COLO668 (cell line): ENCODE measurements around the gene GZF1.

Experiments
- DNase-seq: peaks from one replicate; lab custom pipeline; 2025; ENCODE audit not compliant: unreplicated experiment; lab: John Stamatoyannopoulos, UW

The GZF1 gene

DNA sequence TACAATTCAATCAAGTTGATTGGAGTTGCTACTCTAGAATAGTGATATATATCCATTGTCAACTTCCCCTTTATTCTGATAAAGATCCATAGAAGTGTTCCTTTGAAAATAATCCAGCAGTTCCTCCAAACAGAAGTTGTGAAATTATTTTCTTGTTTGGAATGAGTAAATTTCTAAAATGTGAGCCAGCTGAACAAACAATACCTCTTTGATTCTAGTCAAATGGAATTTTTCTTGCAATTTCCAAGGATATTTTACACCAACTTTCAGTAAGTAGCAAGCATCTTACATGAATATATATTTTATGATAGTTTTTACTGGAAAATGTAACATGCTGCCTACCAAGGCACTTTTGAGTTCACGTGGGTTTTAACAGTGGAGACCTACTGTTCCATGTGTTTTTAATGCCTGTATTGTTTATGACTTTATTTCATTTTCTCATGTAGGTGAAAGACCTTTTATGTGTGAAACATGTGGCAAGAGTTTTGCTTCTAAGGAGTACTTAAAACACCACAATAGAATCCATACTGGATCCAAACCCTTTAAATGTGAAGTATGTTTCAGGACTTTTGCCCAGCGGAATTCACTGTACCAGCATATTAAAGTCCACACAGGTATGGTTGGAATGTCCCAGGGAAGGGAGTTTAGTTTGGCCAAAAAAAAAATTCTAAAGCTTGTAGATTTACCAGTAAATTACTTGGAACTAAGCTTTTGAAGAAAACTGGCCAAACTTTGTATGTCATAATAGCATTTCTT lies 6.5 kb downstream of the GZF1 start:
- no peak for DNase-seq

DNA sequence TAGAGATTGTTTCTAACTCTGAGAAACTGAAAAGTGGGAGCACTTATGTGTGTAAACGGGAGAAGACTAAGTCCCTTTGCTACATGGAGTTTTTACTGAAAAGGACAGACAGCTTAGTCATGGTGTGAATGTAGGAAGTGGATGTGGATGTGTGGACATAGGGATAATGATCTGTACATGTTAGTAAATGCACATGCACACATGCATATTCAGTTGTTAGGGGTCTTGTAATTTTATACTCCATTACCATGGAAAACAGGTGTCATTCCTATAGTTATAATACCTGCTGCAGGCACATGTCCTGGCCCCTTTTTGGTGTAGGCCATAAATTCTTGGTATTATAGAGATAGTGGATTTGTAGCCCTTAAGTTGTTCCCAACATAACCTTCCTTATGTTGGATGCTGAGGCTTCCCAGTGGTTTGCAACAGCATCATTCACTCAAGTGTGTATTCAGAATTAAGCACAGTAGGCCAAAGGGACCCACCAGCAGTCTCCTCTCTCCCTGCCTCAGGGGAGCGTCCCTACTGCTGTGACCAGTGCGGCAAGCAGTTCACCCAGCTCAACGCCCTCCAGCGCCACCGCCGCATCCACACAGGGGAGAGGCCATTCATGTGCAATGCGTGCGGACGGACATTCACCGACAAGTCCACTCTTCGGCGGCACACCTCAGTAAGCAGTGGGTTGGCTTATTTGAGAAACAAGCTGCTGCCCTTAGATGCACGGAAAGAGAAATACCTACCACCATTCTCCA lies 7.3 kb downstream of the GZF1 start:
- DNase-seq = no peak

DNA sequence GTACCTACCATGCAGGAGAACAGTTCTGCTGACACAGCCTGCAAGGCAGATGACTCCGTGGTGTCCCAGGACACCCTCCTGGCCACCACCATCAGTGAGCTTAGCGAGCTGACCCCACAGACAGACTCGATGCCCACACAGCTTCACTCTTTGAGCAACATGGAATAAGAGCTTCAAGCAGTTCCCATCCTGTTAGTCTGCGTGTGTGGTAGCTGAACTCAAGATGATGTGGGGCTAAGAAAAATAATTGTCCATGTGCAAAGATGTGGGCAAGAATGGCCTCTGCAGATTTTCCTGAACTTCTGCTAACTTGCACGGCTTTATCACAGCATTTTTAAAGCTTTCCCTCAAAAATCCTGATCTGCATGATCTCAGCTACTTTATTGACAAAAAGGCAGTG lies 8.3 kb downstream of the GZF1 start:
- DNase-seq = no peak

DNA sequence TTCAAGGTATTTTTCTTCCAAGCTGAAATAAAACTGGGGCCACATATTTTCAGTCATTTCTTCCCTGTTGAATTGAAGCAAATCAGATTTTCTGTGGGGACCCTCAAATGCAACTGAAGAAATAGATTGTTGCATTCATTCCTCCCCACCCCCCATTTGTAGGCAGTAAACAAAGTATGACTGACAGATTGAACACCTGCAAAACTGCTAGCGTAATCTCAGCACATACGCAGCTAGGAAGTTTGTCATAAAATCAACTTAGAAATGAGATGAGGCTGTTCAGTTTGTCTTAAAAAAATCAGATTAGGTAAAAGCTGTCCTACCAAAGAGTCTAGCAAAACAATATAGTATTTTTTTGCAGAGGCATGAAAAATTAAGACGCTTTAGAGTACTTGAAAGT lies 8.9 kb downstream of the GZF1 start:
- no peak for DNase-seq

DNA sequence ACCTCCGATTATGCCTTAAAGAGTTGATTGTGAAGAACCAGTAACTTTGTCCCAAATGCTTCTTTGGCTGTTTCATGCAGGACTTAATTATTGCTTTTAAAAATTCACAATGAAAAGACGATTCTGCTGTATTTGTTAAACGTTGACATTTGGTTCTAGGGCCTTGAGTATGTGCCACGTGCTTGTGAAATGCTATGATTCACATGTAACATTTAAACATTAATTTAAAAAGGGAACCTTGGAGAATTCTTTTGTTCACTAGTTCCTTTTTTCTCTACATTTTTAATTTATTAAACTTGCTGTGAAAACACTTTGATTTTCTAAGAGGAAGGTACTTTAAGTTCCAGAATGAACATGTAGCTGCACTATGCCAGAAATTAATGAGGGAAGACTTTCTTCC lies 9.5 kb downstream of the GZF1 start:
- DNase-seq = no peak

DNA sequence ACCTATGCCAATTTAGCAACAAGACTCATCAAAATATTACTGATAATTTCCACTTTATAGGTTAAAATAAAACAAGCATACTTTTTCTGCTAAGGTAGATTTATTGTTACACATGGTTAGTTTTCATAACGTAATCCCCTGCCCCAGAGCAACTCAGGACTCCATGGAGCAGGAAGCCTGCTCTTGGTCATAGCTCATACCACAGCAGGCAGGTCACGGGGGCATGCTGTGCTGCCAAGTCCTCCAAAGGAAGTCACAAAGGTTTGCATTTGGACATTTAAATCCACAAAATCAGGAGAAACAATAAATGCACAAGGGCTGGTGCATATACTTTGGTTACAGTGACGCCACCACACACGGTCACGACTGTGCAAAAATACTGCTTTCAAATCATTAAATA lies 12.5 kb downstream of the GZF1 start:
- DNase-seq = no peak

DNA sequence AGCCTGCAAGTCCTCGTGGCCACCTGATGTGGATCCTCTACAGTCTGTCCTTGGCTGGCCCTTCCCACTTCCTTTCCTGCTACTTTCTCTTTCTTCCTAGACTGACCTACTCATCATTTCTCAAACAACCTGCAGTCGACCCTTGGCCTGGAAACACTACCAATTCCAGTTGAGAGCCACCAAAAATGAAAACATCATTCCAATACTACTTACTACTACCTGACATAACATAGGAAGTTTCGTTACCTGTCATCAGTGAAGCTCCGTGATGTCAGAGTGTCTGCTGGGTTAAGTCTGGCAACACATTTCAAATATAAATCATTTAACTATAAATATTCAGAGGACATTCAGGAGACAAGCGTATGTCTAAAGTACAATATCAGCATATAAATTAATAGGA lies 13.8 kb downstream of the GZF1 start:
- no peak for DNase-seq

DNA sequence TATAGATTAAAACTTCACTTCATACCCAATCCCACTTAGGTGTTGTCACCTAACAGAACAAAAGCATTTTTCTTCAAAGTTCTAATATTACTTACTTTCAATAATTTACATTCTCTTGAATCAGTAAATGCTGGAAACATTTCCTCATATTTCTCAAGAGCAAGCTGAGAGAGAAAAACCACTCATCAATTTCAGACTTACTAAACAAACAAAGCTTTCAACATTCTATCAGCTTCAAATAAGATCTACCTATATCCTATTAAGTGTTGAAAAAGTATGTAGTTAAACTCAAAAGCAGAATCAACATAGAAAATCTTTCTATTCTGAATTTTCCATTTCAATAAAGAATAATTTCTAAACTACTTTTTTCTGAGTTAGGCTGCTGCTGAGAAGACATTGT lies 17.8 kb downstream of the GZF1 start:
- no peak for DNase-seq

DNA sequence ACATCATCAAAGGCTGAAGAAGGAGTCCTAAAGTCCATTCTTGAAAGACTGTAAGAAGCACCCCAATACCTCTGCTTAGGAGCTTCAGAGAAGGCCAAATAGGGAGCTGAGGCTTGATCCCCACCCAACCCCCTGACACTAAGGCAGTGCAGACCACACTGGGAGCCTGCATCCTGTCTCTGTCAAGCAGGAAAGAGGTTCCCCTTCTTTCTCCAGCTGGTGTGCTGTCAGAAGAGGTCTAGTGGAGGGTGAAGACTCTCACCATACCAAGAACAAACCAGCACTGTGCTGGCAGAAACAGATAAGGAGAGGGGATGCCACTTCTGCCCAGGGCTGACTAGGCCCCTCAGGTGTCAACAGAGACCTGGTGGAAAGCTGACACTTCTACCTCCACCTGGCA lies 19.9 kb downstream of the GZF1 start:
- no peak for DNase-seq

DNA sequence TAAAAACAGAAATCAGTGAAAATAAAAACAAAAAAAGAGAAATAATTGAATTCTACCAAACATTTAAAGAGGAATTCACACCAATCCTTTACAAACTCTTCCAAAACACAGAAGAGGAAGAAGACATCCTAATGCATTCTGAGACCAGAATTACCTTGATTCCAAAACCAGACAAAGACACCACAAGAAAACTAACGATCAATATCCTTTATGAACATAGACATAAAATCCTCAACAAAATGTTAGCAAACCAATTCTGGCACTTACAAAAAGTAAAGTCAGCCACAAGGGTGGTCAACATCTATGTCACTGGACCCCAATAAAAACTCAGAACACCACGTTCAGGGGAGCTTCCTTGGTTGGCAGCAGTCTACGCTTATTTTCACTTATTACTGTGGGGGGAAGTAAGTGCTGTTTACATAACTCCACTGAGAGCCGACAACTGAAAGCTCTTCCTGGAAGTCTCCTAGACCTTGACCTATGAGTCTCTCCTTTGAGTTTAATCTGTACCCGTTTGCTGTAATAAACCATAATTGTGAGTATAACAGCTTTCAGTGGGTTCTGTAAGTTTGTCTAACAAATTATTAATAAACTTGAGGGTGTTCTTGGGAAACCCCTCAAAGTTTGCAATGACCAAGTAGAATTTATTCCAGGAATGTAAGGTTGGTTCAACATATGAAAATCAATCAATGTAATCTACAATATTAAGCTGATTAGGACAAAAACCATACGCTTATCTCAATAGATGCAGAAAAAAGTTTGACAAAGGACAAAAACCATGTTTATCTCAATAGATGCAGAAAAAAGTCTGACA lies 24.5 kb downstream of the GZF1 start:
- no peak for DNase-seq

DNA sequence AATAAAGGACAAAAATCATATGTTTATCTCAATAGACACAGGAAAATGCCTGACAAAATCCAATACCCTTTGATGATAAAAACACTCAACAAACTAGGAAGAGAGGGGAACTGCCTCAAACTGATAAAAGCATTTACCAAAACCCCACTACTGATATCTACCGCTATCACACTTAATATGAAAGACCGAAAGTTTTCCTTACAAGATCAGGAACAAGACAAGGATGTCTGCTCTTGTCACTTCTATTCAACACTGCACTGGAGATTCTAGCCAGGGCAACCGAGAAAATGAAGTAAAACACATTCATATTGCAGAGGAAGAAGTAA lies 25.1 kb downstream of the GZF1 start:
- DNase-seq = no peak

DNA sequence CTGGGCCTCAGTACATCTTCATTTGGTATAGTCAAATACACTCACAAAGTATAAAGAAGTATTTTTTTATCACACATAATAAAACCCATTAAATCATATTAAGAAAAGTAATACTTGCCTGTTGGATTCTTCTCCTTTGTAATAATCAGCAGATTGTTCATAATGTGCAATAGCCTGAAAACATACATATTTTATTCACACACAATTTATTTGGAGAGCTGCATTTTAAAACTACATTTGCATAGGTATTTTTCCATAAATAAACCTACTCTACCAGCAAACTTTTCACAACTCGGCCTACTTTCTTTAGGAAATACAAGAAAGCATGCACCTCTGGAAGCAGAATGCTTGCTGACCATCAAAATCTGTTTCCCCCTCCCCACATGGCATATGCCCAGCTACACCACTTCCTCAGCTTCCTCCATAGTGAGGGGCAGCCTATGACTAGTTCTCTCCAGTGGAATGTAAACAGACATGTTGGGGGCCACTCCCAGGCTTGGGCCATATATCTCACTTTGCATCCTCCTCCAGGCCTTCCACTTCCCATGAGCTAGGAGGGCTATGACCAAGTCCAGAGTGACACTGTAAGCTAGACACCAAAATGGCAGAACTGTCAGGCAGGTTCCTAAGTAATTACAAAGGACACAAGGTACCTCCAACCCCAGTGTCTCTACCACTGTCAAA lies 28.3 kb downstream of the GZF1 start:
- no peak for DNase-seq

DNA sequence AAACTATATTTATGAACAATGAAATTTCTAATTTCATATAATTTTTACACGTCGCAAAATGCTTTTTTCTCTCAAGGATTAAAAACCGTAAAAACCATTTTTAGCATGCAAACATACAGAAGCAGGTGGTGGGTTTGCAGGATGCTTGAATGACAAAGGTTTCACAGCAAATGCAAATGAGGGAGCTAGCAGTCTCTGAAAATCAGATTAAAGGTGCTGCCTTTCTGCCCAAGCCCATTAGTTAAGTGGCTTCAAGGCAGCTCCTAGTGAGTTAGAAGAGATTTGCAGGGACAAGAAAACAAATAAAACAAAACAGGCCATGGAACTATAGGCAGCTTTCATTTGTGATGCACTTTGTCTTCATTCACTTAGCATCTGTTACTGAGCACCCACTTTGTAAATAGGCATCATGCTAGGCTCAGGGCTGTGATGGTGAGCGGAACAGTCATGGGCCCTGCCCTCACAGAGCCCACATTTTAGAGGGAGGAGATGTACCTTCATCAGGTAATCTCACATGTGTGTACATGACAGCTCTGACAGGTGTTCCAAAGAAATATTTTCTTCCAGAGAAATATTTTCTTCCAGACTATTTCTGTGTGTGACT lies 29.8 kb downstream of the GZF1 start:
- DNase-seq = no peak

DNA sequence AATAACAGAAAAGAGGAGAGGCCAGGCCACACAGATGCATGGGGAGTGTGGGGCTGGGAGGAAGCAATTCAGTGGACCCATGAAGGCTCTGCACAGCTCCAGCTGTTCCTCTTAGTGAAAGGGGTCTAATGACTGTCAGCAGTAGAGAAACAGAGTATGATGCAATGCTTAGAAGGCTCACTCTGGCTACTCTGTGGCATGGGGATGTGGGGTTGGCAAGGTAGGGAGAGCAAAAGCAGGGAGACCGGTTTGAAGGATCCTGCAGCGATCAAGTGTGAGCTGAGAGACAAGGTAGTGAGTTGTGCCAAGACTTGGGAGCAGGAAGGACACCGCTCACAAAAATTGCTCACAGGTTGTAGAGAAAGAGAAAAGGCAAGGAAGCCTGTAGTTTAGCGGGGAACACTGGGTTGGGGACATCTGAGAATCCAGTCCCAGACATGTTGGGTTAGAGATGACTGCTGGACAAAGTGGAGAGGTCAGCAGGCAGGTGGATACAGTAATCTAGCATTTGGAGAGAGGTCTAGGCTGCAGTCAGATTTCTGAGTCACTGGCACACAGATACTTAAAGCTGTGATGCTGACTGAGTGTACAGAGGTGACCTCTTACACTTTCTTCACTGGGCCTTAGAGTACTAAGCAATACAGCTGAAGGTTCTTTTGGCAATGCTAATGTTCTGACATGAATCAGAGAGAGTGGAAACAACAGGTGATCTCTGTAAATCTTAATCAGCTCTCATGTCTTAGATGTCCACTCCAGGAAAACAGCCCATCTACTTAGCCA lies 32.2 kb downstream of the GZF1 start:
- no peak for DNase-seq

DNA sequence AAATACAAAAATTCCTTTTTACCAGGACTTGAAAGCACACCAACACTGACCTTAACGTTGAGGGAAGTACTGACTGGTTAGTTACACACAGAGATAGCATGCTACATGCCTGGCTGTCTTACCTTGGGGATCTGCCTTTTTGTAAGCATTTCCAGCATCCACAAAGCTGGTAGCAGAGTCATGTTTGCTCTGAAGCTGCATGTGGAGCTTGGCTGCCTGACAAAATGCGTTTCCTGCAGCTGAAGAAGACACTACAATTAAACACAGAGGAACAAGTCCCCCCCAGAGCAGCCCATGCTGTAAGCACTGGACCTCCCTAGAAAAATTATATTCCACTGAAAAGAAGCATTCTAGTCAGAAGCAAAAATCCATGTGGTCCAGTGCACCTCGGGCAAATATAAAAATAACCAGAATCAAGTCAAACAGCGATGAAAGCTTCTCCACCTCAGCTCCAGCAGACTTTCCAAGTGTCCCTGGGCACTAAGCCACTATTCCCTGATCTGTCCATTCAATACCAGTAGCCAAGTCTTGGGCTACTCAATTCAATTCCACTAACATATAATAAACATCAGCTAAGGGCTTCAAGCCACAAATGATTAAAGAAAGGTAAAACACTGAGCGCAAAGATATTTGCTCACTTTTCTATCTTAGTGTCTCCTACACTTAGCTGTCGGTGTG lies 35.1 kb downstream of the GZF1 start:
- DNase-seq = no peak

DNA sequence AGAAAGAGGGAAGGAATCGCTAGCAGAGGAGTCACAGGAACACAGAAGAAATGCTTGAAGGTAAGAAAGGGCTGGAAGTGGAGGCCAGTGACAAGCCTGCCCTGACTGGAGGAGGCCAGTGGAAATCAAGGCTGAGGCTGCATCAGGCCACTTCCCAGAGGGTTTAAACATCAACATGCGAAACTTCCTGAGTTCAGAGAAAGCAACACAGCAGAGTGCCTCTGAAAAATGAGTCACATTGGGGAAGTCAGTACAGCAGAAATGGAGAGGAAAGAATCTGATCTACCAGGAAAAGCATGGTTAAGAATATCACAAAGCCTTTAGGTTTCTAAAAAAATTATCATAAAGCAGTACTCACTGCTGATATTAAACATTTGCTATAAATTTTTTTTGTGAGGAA lies 36.0 kb downstream of the GZF1 start:
- DNase-seq = no peak

DNA sequence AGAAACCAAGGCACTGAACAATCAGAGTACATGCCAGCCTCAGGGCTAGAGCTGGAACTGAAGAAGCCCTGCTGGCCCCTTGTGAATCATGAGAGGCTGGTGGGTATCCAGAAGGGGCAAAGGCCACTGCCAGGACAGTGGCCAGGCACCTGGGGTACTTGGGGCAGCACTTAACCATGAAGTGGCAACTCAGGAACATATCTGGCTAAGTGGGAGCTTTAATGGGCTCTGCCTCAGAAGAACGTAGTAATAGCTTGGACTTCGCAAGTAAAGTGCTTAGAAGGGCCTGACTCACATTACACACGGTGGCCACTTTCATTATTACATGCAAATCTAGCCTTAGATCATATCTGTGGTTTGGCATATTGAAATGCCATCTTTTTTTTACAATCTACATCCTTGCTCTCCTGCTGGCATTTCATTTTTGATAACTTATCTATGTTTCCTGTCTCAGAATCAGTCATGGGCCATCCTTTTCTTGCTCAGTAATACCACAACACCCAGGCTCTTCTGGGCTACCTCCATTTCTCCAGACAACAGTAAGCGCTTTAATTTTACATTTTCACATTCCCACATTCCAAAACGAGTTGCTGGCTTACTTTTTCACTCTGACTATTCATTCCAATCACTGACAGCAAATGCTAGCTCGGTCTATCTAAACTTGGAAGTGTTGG lies 37.7 kb downstream of the GZF1 start:
- DNase-seq = no peak

DNA sequence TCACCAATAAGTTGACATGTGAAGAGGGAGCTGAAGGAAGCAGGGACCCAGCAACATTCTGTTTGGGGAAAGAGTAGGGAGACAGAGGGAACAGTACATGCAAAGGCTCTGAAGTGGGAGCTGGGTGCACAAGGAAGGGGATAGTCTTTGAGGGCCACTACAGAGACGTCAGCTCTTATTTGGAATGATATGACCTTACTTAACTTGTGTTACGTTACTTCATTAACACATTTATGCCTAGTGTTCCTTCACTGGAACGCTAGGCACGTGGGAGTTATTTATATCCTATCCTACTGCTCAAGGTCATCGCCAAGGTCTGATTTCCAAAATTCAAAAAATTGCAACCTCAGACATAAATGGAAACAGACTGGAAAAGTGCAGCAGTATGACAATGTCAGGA lies 39.1 kb downstream of the GZF1 start:
- DNase-seq = no peak

DNA sequence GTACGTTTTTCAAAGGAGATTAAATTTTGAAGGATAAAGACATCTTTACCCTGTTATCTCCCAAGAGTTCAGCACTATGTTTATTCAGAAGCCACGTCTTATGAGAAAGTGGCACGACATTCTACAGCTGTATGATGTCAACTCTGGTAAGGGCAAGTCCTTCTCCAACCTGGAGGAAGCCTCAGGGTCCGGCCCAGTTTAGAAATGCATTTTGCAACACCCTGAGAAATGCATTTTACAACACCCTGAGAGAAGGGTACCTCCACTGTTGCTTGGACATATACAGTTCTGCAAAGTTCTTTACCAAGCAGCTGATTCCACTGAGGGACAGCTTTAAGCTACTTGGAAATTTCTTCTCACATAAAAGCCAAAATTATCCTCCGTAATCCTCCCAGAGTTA lies 41.8 kb downstream of the GZF1 start:
- no peak for DNase-seq
